Neural cell (in vitro differentiated cells): Measurements from ENCODE around the gene CRY2.

Experiments used
- CTCF ChIP-seq: fragments of 450-650 bp; IDR thresholded peaks from 2 replicates; pipeline ENCODE4 v1.5.1; 2014; ENCODE audit warnings: antibody characterized with exemption, mild to moderate bottlenecking, moderate library complexity; ENCODE audit not compliant: poor library complexity, severe bottlenecking
- EZH2 ChIP-seq: fragments of 200-600, 300-800 bp; shearing (Covaris generic), sonication (generic); IDR thresholded peaks from 2 replicates; pipeline ENCODE4 v1.6.1; 2014; ENCODE audit warnings: antibody characterized with exemption, low read length, borderline replicate concordance, mild to moderate bottlenecking; ENCODE audit not compliant: insufficient read depth, poor library complexity, severe bottlenecking
- MXI1 ChIP-seq: fragments of 450-650 bp; conservative IDR thresholded peaks from 2 replicates; pipeline ENCODE4 v1.6.1; 2014; ENCODE audit warnings: antibody characterized with exemption, mild to moderate bottlenecking; ENCODE audit not compliant: poor library complexity, severe bottlenecking
- POLR2AphosphoS5 ChIP-seq: IDR thresholded peaks from 2 replicates; pipeline ENCODE4 v1.6.1; 2012
- REST ChIP-seq: IDR thresholded peaks from 2 replicates; pipeline ENCODE4 v1.6.1; 2012; ENCODE audit warnings: borderline replicate concordance
- SMC3 ChIP-seq: fragments of 450-650 bp; conservative IDR thresholded peaks from 2 replicates; pipeline ENCODE4 v1.6.1; 2014; ENCODE audit warnings: antibody characterized with exemption, mild to moderate bottlenecking, moderate library complexity; ENCODE audit not compliant: poor library complexity

GRCh38 chr11:45801723-45802315 lies 45.5 kb upstream of the CRY2 start:
- TF ChIP-seq SMC3, result no peak
- TF ChIP-seq CTCF, result no peak
- TF ChIP-seq REST, result no peak
- TF ChIP-seq MXI1, result no peak
- no peak for TF ChIP-seq EZH2
- no peak for TF ChIP-seq POLR2AphosphoS5
